Measurements from ENCODE around the gene PRKCA. TPM values are rescaled to one million over a fixed set of nuclear protein-coding genes. Genes with fewer than 3 reads are reported as not detected.

PRKCA gene
- total and polyA plus RNA-seq, 9 of the 15 experiments (the other 6 are each of a cell fraction or from before 2014, with no cell fraction given), result 3.2 to 33.0 (median 17.8) TPM

DNA sequence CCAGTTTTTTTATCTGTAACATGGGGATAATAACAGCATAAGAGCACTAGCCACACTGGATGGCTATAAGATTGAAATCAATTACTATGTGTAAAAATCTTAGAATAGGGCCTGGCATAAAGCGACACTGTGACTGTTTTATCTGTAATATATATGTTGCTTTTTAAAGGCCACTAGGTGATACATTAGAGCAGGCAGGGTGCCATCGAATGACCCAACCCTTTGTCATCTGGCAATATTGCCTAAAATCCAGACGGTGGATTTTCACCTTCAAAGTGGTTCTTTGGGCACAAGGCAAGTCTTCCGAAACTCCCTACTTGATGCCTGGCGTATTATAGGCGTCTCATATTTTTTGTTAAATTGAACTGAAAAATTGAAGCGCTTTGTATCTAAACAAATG, 69.1 kb downstream of the PRKCA start:
- Histone ChIP-seq H2AFZ (ENCODE audit: low read depth, low read length) (no peak overlapping the region), H3K36me3 (ENCODE audit: control insufficient read depth, insufficient read depth, low read length) (no peaks in the 10 kb centered on the region), H3K9ac (ENCODE audit: insufficient read depth in 1 of 2, low read depth in 2 of 2, low read length in 2 of 2) (no peak overlapping the region), H4K20me1 (replicated peaks; ENCODE audit: control insufficient read depth, insufficient read depth, low read length) (0 out of 2 replicates have a peak, but pooled peaks cover under 1% of the 10 kb centered on the region), H3K79me2 (ENCODE audit: control insufficient read depth, insufficient read depth, low read length) (peaks cover 14% of the 10 kb centered on the region), H3K9me3 (replicated peaks; ENCODE audit: control insufficient read depth, insufficient read depth, low read depth, low read length) (no peaks in the 10 kb centered on the region), H3K4me2 (ENCODE audit: insufficient read depth, low read length) (no peak overlapping the region), H3K4me1 (replicated peaks in 1 of 2; ENCODE audit: control insufficient read depth in 2 of 2, insufficient read depth in 2 of 2, low read length in 2 of 2) (peaks cover 10 to 12% of the 10 kb centered on the region in 2 experiments; a peak in 4 of 5 replicates), H3K27me3 (ENCODE audit: control insufficient read depth in 2 of 2, insufficient read depth in 2 of 2, low read length in 2 of 2) (no peaks in the 10 kb centered on the region), H3K9me1 (ENCODE audit: control insufficient read depth, insufficient read depth, low read length) (no peaks in the 10 kb centered on the region), H3K27ac (ENCODE audit: extremely low read depth, low read depth, low read length) (no peak overlapping the region), H3K4me3 (no peak overlapping the region)
- FAIRE-seq, result no peak
- intact Hi-C loops (cut with micrococcal nuclease) (no loop called here), in situ Hi-C loops (cut with MboI) (no loop called here)
- TF ChIP-seq POLR2AphosphoS2 (IDR thresholded peaks at IDR 0.05; ENCODE audit: low read length), result no peak
- TF ChIP-seq THRAP3 (IDR thresholded peaks at IDR 0.05; ENCODE audit: borderline replicate concordance), result no peak
- TF ChIP-seq XRCC3 (IDR thresholded peaks at IDR 0.05), result no peak
- TF ChIP-seq KLF6 (CRISPR knock-in tag; IDR thresholded peaks at IDR 0.05; ENCODE audit: borderline replicate concordance), result no peak
- no peak for TF ChIP-seq BRF1 (IDR thresholded peaks at IDR 0.05; ENCODE audit: borderline replicate concordance, extremely low read depth, insufficient read length)
- TF ChIP-seq, protein P1, sequence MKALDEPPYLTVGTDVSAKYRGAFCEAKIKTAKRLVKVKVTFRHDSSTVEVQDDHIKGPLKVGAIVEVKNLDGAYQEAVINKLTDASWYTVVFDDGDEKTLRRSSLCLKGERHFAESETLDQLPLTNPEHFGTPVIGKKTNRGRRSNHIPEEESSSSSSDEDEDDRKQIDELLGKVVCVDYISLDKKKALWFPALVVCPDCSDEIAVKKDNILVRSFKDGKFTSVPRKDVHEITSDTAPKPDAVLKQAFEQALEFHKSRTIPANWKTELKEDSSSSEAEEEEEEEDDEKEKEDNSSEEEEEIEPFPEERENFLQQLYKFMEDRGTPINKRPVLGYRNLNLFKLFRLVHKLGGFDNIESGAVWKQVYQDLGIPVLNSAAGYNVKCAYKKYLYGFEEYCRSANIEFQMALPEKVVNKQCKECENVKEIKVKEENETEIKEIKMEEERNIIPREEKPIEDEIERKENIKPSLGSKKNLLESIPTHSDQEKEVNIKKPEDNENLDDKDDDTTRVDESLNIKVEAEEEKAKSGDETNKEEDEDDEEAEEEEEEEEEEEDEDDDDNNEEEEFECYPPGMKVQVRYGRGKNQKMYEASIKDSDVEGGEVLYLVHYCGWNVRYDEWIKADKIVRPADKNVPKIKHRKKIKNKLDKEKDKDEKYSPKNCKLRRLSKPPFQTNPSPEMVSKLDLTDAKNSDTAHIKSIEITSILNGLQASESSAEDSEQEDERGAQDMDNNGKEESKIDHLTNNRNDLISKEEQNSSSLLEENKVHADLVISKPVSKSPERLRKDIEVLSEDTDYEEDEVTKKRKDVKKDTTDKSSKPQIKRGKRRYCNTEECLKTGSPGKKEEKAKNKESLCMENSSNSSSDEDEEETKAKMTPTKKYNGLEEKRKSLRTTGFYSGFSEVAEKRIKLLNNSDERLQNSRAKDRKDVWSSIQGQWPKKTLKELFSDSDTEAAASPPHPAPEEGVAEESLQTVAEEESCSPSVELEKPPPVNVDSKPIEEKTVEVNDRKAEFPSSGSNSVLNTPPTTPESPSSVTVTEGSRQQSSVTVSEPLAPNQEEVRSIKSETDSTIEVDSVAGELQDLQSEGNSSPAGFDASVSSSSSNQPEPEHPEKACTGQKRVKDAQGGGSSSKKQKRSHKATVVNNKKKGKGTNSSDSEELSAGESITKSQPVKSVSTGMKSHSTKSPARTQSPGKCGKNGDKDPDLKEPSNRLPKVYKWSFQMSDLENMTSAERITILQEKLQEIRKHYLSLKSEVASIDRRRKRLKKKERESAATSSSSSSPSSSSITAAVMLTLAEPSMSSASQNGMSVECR (CRISPR knock-in tag; IDR thresholded peaks at IDR 0.05), result no peak
- no peak for TF ChIP-seq TBP (optimal IDR thresholded peaks at IDR 0.05; ENCODE audit: low read depth, low read length)
- POLR2A ChIA-PET, result no interaction called here
- no peak for DNase-seq (ENCODE audit: extremely low read depth in 1 of 4, low spot score in 3 of 4)
- CTCF ChIA-PET (ENCODE audit: low intra/inter-chr PET ratio), result no interaction called here
- 81% methylated on average over 7 of the region's 7 CpGs for WGBS (ENCODE audit: insufficient coverage, low coverage, missing lambda C conversion rate)
- ATAC-seq, result no peak
- BruUV-seq (replicated peaks), result no TSS peak

Measured in K562 (cell line).